Natural killer cell (primary cell): ENCODE data around the gene RAB39A. TPM values are rescaled to one million over a fixed set of nuclear protein-coding genes. Genes with fewer than 3 reads are reported as not detected.
A peak's percentile ranks its signal among the peaks of the same experiment; 100 is the strongest.
"Not testable (repeated sequence)": the region's sequence is repeated elsewhere in the genome, so short reads cannot be mapped to it uniquely, and the experiment has no call there.

Experiments
- ATAC-seq, 3 donors: fragments of 150-1000 bp in 2 of 3; fragments of 200-7000 bp in 1 of 3; cut with Tn5 transposase; 1 replicate in 1 of 3; 2 replicates in 2 of 3; pipeline ENCODE4 v1.10.0; 2021; ENCODE audit warnings: mild to moderate bottlenecking in 2 of 3, moderate library complexity in 2 of 3
- DNase-seq, 2 donors: peaks; one replicate each; pipeline versions ENCODE4 v3.0.0 to v3.0.0-alpha.2; 2013 to 2021; ENCODE audit warnings: mixed read lengths in 1 of 2
- H3K27ac ChIP-seq: one replicate; pipeline ENCODE4 v1.5.1; 2013; ENCODE audit warnings: mild to moderate bottlenecking, low read length
- H3K27me3 ChIP-seq: one replicate; pipeline ENCODE4 v1.6.1; 2013; ENCODE audit warnings: low read length; ENCODE audit not compliant: control insufficient read depth, insufficient read depth
- H3K36me3 ChIP-seq: one replicate; pipeline ENCODE4 v1.6.1; 2013; ENCODE audit warnings: low read length; ENCODE audit not compliant: control insufficient read depth, insufficient read depth
- H3K4me1 ChIP-seq: one replicate; pipeline ENCODE4 v1.6.1; 2013; ENCODE audit warnings: low read length; ENCODE audit not compliant: control insufficient read depth, insufficient read depth
- H3K4me3 ChIP-seq: one replicate; pipeline ENCODE4 v1.5.1; 2013; ENCODE audit warnings: low read length
- H3K9me3 ChIP-seq: one replicate; pipeline ENCODE4 v1.6.1; 2013; ENCODE audit warnings: low read length; ENCODE audit not compliant: control insufficient read depth, insufficient read depth
- H3K27ac Mint-ChIP-seq, 2 donors: one replicate each; pipeline ENCODE4 v1.8.0; 2022; ENCODE audit warnings: mild to moderate bottlenecking in 2 of 2, mixed read lengths in 2 of 2, moderate library complexity in 1 of 2
- H3K27me3 Mint-ChIP-seq, 2 donors: one replicate each; pipeline ENCODE4 v1.8.0; 2022; ENCODE audit warnings: low read depth in 2 of 2, mixed read lengths in 2 of 2
- H3K36me3 Mint-ChIP-seq: one replicate; pipeline ENCODE4 v1.8.0; 2022; ENCODE audit warnings: mixed read lengths
- H3K4me1 Mint-ChIP-seq, 2 donors: one replicate each; pipeline ENCODE4 v1.8.0; 2022; ENCODE audit warnings: mixed read lengths in 2 of 2
- H3K4me3 Mint-ChIP-seq: one replicate; pipeline ENCODE4 v1.8.0; 2022; ENCODE audit warnings: mild to moderate bottlenecking, moderate library complexity, mixed read lengths
- H3K9me3 Mint-ChIP-seq, 2 donors: one replicate each; pipeline ENCODE4 v1.8.0; 2022; ENCODE audit warnings: mixed read lengths in 2 of 2
- WGBS: methylation state at CpG from one replicate; pipeline ENCODE4 v1.1.7; 2013; ENCODE audit warnings: missing lambda C conversion rate; ENCODE audit not compliant: insufficient coverage; 5-methylcytosine and 5-hydroxymethylcytosine counted together
- intact Hi-C: fragments of 100-400 bp; cut with micrococcal nuclease; formaldehyde crosslinking; loops from one replicate; pipeline ENCODE4 v1.14.2; 2022
- total RNA-seq, 4 donors: library from RNA; stranded (reverse); fragments of 120-200 nt in 1 of 4; gene quantifications; one replicate each; pipeline versions ENCODE4 v1.2.3 to v1.2.4, GENCODE V29; 2013 to 2022
- TF ChIP-seq, protein P1 (sequence below): fragments of 200-600 bp; IDR thresholded peaks from one replicate; pipeline ENCODE4 v1.8.0; 2022; ENCODE audit warnings: antibody characterized with exemption

Gene RAB39A
- total RNA-seq, 3 donors from 2014 or later (not counting 1 experiment from before 2014, with no cell fraction given): 0.14 to 0.20 TPM; not detected in 1

DNA sequence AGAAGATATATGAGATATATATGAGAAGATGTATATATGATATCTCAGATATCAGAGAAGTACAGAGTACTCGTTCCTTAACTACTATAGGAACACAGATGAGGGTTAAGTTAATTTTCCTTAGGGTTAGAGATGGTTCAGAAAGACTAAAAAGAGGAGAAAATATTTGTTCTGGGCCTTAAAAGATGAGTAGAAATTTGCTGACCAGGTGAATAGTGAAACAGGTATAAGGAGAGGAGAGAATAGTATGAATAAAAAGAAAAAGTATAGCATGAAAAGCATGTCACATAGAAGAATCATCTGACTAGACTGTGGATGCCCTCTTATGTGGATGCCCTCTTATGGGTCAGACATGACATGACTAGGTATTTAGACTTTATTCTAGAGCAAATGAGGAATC, 6.3 kb upstream of the RAB39A start:
- no peak overlapping the region for H3K27ac Mint-ChIP-seq
- H3K36me3 Mint-ChIP-seq: no peaks in the 10 kb centered on the region
- peaks cover 23 to 24% of the 10 kb centered on the region in 2 donors for H3K27me3 Mint-ChIP-seq
- intact Hi-C loops: no loop called here
- H3K9me3 ChIP-seq: no peaks in the 10 kb centered on the region
- H3K27me3 ChIP-seq: peaks cover 2% of the 10 kb centered on the region
- no peaks in the 10 kb centered on the region for H3K4me1 Mint-ChIP-seq
- WGBS: no CpG with 5 or more reads among the region's 1 CpG
- H3K27ac ChIP-seq: no peak overlapping the region
- H3K36me3 ChIP-seq: no peaks in the 10 kb centered on the region
- H3K4me3 Mint-ChIP-seq: no peak overlapping the region
- no peaks in the 10 kb centered on the region for H3K4me1 ChIP-seq
- DNase-seq: no peak
- TF ChIP-seq, protein P1, sequence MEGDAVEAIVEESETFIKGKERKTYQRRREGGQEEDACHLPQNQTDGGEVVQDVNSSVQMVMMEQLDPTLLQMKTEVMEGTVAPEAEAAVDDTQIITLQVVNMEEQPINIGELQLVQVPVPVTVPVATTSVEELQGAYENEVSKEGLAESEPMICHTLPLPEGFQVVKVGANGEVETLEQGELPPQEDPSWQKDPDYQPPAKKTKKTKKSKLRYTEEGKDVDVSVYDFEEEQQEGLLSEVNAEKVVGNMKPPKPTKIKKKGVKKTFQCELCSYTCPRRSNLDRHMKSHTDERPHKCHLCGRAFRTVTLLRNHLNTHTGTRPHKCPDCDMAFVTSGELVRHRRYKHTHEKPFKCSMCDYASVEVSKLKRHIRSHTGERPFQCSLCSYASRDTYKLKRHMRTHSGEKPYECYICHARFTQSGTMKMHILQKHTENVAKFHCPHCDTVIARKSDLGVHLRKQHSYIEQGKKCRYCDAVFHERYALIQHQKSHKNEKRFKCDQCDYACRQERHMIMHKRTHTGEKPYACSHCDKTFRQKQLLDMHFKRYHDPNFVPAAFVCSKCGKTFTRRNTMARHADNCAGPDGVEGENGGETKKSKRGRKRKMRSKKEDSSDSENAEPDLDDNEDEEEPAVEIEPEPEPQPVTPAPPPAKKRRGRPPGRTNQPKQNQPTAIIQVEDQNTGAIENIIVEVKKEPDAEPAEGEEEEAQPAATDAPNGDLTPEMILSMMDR: no peak
- no peaks in the 10 kb centered on the region for H3K9me3 Mint-ChIP-seq
- ATAC-seq: no peak
- H3K4me3 ChIP-seq: no peak overlapping the region

DNA sequence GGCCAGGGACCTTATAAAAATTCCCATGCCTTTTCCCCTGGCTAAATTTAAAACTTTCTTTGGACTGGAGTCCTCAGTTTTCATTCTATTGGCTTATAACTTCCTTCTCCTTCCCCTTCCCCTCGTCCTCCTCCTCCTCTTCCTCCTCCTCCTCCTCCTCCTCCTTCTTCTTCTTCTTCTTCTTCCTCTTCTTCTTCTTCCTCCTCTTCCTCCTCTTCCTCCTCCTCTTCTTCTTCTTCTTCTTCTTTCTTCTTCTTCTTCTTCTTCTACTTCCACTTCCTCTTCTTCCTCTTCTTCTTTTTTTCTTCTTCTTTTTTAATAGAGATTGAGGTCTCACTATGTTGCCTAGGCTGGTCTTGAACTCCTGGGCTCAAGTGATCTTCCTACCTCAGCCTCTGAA, 4.7 kb upstream of the RAB39A start:
- H3K27me3 ChIP-seq, DNase-seq, H3K4me1 Mint-ChIP-seq, H3K9me3 ChIP-seq, intact Hi-C loops, H3K4me3 ChIP-seq, H3K9me3 Mint-ChIP-seq, H3K4me3 Mint-ChIP-seq, ATAC-seq, H3K36me3 Mint-ChIP-seq, H3K27ac Mint-ChIP-seq, H3K36me3 ChIP-seq, H3K27ac ChIP-seq: not testable (repeated sequence)
- WGBS: 4% methylated on average over 1 of the region's 1 CpG
- peaks cover 10% of the 10 kb centered on the region for H3K4me1 ChIP-seq
- peaks cover 23 to 24% of the 10 kb centered on the region in 2 donors for H3K27me3 Mint-ChIP-seq

DNA sequence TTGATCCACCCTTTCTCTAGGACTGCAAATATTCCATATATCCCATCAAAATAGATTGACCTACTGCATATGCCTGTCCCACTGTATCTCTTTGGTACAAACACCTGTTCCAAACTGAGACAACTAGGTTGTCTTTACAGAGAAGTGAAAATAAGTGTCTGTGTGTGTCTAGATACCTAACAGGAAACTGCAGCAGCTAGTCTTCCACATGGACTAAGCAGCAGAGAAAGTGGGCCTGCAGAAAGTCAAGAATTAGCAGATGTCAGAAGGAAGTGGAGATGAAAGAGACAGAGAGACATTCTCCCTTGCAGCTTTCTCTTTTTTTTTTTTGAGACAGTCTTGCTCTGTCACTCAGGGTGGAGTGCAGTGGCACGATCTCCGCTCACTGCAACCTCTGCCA, 3.9 kb upstream of the RAB39A start:
- peaks cover 24 to 28% of the 10 kb centered on the region in 2 donors for H3K27me3 Mint-ChIP-seq

DNA sequence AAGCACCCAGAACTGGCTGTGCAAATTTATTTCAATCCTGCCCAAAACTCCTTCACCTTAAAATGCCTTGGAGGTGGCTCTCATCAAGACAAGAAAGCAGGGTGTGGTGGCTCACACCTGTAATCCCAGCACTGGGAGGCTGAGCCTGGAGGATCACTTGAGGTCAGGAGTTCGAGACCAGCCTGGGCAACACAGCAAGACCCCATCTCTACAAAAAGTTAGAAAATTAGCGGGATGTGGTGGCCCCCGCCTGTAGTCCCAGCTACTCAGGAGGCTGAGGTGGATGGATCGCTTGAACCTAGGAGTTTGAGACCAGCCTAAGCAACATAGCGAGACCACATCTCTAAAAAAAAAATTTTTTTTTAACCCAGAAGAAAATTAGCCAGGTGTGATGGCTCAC, 689 bp upstream of the RAB39A start:
- Mint-ChIP-seq H3K36me3 (no peaks in the 10 kb centered on the region), H3K9me3 (no peaks in the 10 kb centered on the region), H3K27me3 (peaks cover 14 to 26% of the 10 kb centered on the region in 2 donors), H3K27ac (no peak overlapping the region), H3K4me3 (peak overlapping the region; percentile 70), H3K4me1 (peaks cover 6 to 8% of the 10 kb centered on the region in 2 donors)
- DNase-seq (no peak), ATAC-seq (no peak)
- Histone ChIP-seq H3K9me3 (no peaks in the 10 kb centered on the region), H3K4me1 (peaks cover 10% of the 10 kb centered on the region), H3K27ac (no peak overlapping the region), H3K36me3 (no peaks in the 10 kb centered on the region), H3K27me3 (peaks cover 3% of the 10 kb centered on the region), H3K4me3 (peak overlapping the region; percentile 35)
- TF ChIP-seq, protein P1: no peak
- intact Hi-C loops: no loop called here
- WGBS: 85% methylated on average over 5 of the region's 5 CpGs

More for the DNA sequence above, 3.9 kb upstream of the RAB39A start:
- H3K27me3 ChIP-seq: peaks cover 5% of the 10 kb centered on the region
- Mint-ChIP-seq H3K9me3 (no peaks in the 10 kb centered on the region), H3K36me3 (no peaks in the 10 kb centered on the region), H3K27ac (no peak overlapping the region), H3K4me3 (no peak overlapping the region), H3K4me1 (peaks cover 5 to 7% of the 10 kb centered on the region in 2 donors)
- TF ChIP-seq, protein P1: no peak
- H3K27ac ChIP-seq: no peak overlapping the region
- intact Hi-C loops: no loop called here
- H3K36me3 ChIP-seq: no peaks in the 10 kb centered on the region
- peaks cover 10% of the 10 kb centered on the region for H3K4me1 ChIP-seq
- H3K4me3 ChIP-seq: no peak overlapping the region
- ATAC-seq (no peak), DNase-seq (no peak)
- H3K9me3 ChIP-seq: no peaks in the 10 kb centered on the region
- 94% methylated on average over 2 of the region's 2 CpGs for WGBS
